ENCODE measurements around the gene SLX4.

- no peak for TF ChIP-seq POLR2A (IDR thresholded peaks at IDR 0.05)
- TF ChIP-seq CTCF (IDR thresholded peaks at IDR 0.05) = no peak
These were observed 47.8 kb upstream of the SLX4 start for GRCh38 chr16:3659251-3659650.
